NCI-H1417 treated with DMSO at 0.1 percent for 48 hours (cell line): ENCODE measurements around the gene KIF26B.
A peak's percentile ranks its signal among the peaks of the same experiment; 100 is the strongest.

Source experiments
- DNase-seq: peaks from one replicate; lab custom pipeline; 2025; lab: John Stamatoyannopoulos, UW

Gene KIF26B

GRCh38 chr1:245428681-245429080 is 273.9 kb downstream of the KIF26B start:
- no peak for DNase-seq

GRCh38 chr1:245431706-245432105 is 276.9 kb downstream of the KIF26B start:
- no peak for DNase-seq

GRCh38 chr1:245432228-245432875 is 277.6 kb downstream of the KIF26B start:
- DNase-seq, result no peak

GRCh38 chr1:245433561-245433960 is 278.8 kb downstream of the KIF26B start:
- no peak for DNase-seq

GRCh38 chr1:245434280-245434679 is 279.5 kb downstream of the KIF26B start:
- DNase-seq, result no peak

GRCh38 chr1:245436407-245436806 is 281.6 kb downstream of the KIF26B start:
- no peak for DNase-seq

- no peak for DNase-seq
These were observed 282.7 kb downstream of the KIF26B start for GRCh38 chr1:245437369-245438062.

GRCh38 chr1:245440922-245441321 is 286.1 kb downstream of the KIF26B start:
- DNase-seq, result no peak

- DNase-seq, result no peak
These were observed 286.9 kb downstream of the KIF26B start for GRCh38 chr1:245441689-245442088.

- DNase-seq, result no peak
These were observed 289.5 kb downstream of the KIF26B start for GRCh38 chr1:245444147-245444828.

- no peak for DNase-seq
These were observed 290.2 kb downstream of the KIF26B start for GRCh38 chr1:245444945-245445344.

GRCh38 chr1:245448531-245448930 is 293.7 kb downstream of the KIF26B start:
- DNase-seq, result no peak

- no peak for DNase-seq
These were observed 294.2 kb downstream of the KIF26B start for GRCh38 chr1:245448975-245449431.

- DNase-seq, result no peak
These were observed 298.8 kb downstream of the KIF26B start for GRCh38 chr1:245453541-245453940.

- DNase-seq, result no peak
These were observed 299.3 kb downstream of the KIF26B start for GRCh38 chr1:245454051-245454450.

GRCh38 chr1:245457562-245457961 is 302.8 kb downstream of the KIF26B start:
- DNase-seq, result no peak

GRCh38 chr1:245458234-245458633 is 303.4 kb downstream of the KIF26B start:
- DNase-seq, result no peak

GRCh38 chr1:245458761-245459174 is 304.0 kb downstream of the KIF26B start:
- peak; percentile 19 for DNase-seq

GRCh38 chr1:245459621-245460020 is 304.8 kb downstream of the KIF26B start:
- no peak for DNase-seq

GRCh38 chr1:245461681-245462080 is 306.9 kb downstream of the KIF26B start:
- DNase-seq, result no peak

- DNase-seq, result no peak
These were observed 307.4 kb downstream of the KIF26B start for GRCh38 chr1:245462161-245462560.

GRCh38 chr1:245463392-245464165 is 308.8 kb downstream of the KIF26B start:
- DNase-seq, result no peak
